CD4-positive, alpha-beta T cell treated with Interleukin-4 for 4 hours (primary cell): ENCODE results near the gene CACHD1.
"Not testable (repeated sequence)": the region's sequence is repeated elsewhere in the genome, so short reads cannot be mapped to it uniquely, and the experiment has no call there.

ENCODE experiments used
- DNase-seq: peaks from one replicate; pipeline ENCODE4 v3.0.0-alpha.2; 2020

The CACHD1 gene

DNA sequence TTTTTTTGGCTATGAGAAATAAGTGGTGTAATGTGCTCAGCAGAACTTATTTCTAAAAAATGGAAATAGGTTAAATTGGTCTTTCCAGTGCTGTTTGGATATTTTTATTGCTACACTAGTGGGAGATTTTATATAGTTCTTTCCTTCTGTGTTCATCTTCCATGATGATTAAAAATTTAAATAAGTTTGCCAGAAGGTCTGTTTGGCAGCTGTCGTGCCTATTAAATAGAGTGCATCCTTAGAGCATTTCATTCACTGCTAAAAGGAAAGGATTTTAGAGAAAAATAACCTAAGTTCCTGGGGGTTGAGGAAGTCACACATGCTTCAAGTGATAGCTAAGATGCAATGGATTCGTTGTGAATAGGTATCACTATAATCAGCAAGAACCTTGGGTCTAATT, 245.3 kb downstream of the CACHD1 start:
- DNase-seq = no peak

DNA sequence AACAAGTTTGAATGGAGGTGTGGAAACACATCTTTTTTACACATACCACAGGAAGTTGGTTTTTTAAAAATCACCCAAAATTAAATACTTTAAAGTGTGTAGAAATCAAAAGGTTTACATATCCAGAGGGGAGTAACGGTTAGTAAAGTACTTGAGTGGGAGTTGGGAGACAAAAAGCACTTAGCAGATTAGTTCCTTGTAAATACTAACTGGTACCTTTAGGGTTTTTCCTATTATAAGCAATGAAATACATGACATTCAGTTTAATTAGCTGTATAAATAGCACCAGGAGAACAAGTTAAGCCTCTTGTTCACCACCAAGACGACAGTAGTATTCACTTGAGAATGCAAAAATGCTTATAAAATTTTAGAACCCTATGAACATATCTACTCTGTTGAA, 251.2 kb downstream of the CACHD1 start:
- DNase-seq = no peak

DNA sequence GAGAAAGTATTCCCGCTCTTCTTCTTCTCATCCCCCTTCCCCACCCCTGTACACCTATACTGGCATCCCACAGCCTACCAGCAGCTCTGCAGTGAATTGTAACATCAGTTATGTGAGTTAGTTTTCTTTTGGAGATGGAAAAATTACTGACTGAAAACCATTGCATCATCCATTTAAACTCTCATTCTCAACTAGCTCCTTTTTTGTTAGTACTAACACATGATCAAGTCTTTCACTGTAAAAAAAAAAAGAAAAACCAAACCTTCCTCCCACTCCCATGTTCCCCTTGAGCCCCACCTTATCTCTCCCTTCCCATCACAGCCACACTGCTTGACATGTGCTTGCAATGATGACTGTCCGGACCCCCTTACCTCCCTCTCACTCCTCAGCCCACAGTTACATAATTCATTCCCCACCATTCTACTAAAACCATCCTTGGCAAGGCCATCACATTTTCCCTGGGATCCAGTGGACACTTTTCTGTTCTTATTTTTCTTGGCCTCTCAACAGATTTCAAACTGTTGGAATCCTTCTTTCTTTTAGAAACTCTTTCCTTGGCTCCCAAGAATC, 251.7 kb downstream of the CACHD1 start:
- no peak for DNase-seq

GRCh38 chr1:64727861-64728260, 257.9 kb downstream of the CACHD1 start:
- no peak for DNase-seq

DNA sequence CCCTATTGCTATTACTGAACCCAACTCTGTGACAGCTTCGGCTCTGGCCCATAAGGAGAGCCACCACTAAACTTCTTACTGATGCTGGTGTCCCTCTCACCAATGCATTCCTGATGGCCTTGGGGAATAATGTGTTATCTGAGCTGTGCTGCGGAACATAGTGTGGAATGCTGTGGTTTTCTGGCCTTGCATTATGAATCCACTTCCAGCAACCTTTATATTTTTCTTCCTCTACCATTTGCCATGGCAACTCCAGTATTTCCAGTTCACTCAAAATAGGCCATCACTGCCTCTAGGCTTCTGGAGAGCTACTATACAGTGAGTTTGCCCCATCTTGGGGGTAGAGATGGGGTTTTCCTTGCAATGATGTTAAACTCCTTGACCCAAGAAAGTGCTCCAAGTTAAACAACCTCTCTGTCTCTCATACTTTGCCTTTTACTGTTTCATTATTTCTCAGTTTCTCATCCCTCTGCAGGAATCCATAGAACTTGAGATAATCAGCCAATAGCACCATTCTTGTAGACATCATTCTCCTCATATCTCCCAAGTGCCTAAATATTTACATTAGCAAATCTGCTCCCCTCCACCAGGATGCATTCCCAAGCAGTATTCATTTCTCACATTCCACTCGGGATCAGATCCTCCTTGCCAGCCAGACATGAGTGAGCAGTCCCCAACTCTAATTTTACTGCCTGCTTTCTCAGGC, 263.8 kb downstream of the CACHD1 start:
- DNase-seq = no peak

DNA sequence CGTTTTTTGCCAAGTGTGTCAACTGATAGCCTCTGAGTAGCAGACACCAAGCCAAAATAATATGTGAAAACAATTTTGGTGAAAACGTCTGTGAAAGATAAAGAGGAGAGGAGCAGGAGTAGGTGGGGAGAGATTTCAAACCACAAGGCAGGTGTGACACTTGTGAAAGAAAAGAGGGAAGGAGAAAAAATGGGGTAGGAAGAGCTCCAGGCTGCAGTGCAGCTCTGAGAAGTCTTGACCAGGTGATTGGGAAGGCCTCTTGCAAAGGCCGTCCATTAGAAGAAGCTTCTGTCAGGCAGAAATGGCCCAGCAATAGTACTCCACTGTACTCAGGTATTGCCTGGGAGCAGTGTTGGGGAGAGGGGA, 264.3 kb downstream of the CACHD1 start:
- DNase-seq = no peak

DNA sequence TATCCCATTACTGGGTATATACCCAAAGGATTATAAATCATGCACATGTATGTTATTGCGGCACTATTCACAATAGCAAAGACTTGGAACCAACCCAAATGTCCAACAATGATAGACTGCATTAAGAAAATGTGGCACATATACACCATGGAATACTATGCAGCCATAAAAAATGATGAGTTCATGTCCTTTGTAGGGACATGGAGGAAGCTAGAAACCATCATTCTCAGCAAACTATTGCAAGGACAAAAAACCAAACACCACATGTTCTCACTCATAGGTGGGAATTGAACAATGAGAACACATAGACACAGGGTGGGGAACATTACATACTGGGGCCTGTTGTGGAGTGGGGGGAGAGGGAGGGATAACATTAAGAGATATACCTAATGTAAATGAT, 270.8 kb downstream of the CACHD1 start:
- not testable (repeated sequence) for DNase-seq
